GM21390 (cell line): ENCODE data around the gene PACS2.
A peak's percentile ranks its signal among the peaks of the same experiment; 100 is the strongest.

Experiments used
- ATAC-seq: cut with Tn5 transposase; IDR thresholded peaks from one replicate; pipeline ENCODE4 v1.9.1; 2021; ENCODE audit not compliant: unreplicated experiment

PACS2 gene

GRCh38 chr14:105419195-105420091, 104.9 kb downstream of the PACS2 start, which contains the start of gene MTA1:
MTA1 (plus strand) TSS chr14:105419827; CDS start chr14:105420036, 209 bp downstream.
- ATAC-seq = peak; percentile 43

GRCh38 chr14:105420101-105420973, 105.8 kb downstream of the PACS2 start:
- no peak for ATAC-seq

GRCh38 chr14:105420974-105421674, 106.6 kb downstream of the PACS2 start:
- no peak for ATAC-seq

- no peak for ATAC-seq
These were observed 107.4 kb downstream of the PACS2 start for GRCh38 chr14:105421723-105422615.

- ATAC-seq = no peak
These were observed 108.3 kb downstream of the PACS2 start for GRCh38 chr14:105422695-105423487.

- ATAC-seq = no peak
These were observed 109.1 kb downstream of the PACS2 start for GRCh38 chr14:105423488-105424195.

GRCh38 chr14:105424861-105425260, 110.3 kb downstream of the PACS2 start:
- no peak for ATAC-seq

GRCh38 chr14:105425823-105426247, 111.3 kb downstream of the PACS2 start:
- no peak for ATAC-seq

- ATAC-seq = no peak
These were observed 112.0 kb downstream of the PACS2 start for GRCh38 chr14:105426416-105427130.

- no peak for ATAC-seq
These were observed 112.9 kb downstream of the PACS2 start for GRCh38 chr14:105427412-105427811.

GRCh38 chr14:105427936-105428485, 113.5 kb downstream of the PACS2 start:
- no peak for ATAC-seq

GRCh38 chr14:105430042-105430441, 115.5 kb downstream of the PACS2 start:
- no peak for ATAC-seq

- no peak for ATAC-seq
These were observed 116.0 kb downstream of the PACS2 start for GRCh38 chr14:105430565-105430964.

- ATAC-seq = no peak
These were observed 116.7 kb downstream of the PACS2 start for GRCh38 chr14:105431256-105431655.

- ATAC-seq = no peak
These were observed 118.1 kb downstream of the PACS2 start for GRCh38 chr14:105432657-105433056.

- no peak for ATAC-seq
These were observed 118.6 kb downstream of the PACS2 start for GRCh38 chr14:105433161-105433605.

- no peak for ATAC-seq
These were observed 121.9 kb downstream of the PACS2 start for GRCh38 chr14:105436402-105436801.
